T-helper 2 cell treated with Interferon-gamma antibody and Interleukin-4, amounts not matched to agents 100 ng/mL and 5 ng/mL, for 36 hours (primary cell): ENCODE data around the gene ZFY. TPM values are rescaled to one million over a fixed set of nuclear protein-coding genes. Genes with fewer than 3 reads are reported as not detected.

Experiments used
- intact Hi-C: fragments of 100-400 bp; cut with micrococcal nuclease; formaldehyde crosslinking; loops from one replicate; pipeline ENCODE4 v1.15.1; 2023
- total RNA-seq: library from RNA; stranded (reverse); gene quantifications from 2 replicates; pipeline ENCODE4 v1.2.3, GENCODE V29; 2022

The ZFY gene
- total RNA-seq: 20.2 and 23.8 TPM in 2 replicates

- intact Hi-C loops: loop anchor here (1.0 to 2.0 kb wide), 3 partner anchors 22 to 76 kb away; no protein-coding TSS in a partner anchor
These were observed at the start of gene ZFY for GRCh38 chrY:2934861-2935715. ZFY (plus strand) TSS chrY:2935381; CDS start chrY:2953937, 18,556 bp downstream.

GRCh38 chrY:2885880-2886279 is 49.3 kb upstream of the ZFY start:
- intact Hi-C loops: no loop called here

- intact Hi-C loops: loop anchor here (1.0 kb wide), 1 partner anchor 48 kb away; the partner anchor contains the start of gene ZFY
These were observed 47.8 kb upstream of the ZFY start for GRCh38 chrY:2887386-2887785.

GRCh38 chrY:2887955-2888354 is 47.2 kb upstream of the ZFY start:
- intact Hi-C loops: loop anchor here (1.0 kb wide), 1 partner anchor 47 kb away; the partner anchor contains the start of gene ZFY

GRCh38 chrY:2893471-2893870 is 41.7 kb upstream of the ZFY start:
- intact Hi-C loops: no loop called here

GRCh38 chrY:2896050-2896449 is 39.1 kb upstream of the ZFY start:
- intact Hi-C loops: no loop called here

DNA sequence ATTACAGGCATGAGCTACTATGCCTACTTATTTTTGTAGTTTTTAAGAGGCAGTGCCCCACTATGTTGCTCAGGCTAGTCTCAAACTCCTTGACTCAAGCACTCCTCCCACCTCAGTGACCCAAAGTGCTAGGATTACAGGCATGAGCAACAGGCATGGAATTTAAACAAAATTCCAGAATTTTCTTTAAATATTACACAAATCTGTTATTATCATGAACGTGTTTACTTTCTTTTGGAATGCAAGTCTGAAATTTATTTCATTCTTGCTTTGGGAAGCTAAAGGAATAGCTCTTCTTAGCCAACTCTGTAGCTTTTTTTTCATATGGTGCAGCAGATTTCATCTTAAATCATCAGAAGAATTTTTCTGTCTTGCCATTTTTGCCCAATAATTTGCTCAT is 27.8 kb upstream of the ZFY start:
- intact Hi-C loops: no loop called here

DNA sequence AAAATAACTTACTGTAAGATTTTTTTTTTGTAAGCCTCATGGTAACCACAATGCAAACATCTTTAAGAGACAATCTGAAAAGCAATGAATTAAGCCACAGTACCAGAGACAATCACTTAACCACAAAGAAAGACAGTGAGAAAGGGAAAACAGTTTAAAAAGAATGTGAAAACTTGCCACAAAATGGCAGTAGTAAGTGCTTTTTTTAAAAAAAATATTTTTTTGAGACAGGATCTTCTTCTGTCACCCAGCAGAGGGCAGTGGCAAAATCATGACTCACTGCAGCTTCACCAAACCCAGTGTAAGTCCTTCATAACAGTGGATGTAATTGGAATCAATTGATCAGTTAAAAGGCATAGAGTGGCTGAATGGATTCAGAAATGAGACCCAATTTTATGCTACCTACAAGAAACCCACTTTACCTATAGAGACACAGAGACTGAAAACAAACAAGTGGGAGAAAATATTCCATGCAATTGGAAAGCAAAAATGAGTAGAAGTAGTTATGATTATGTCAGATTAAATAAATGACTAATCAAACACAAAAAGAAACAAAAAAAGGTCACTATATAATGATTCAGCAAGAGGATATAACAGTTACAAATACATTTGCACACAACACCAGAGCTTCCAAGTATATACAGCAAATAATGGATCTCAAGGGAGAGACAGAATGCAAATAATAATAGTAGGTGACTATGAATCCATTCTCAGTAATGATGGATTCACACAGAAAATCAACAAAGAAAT is 21.9 kb upstream of the ZFY start:
- intact Hi-C loops: loop anchor here (2.0 kb wide), 1 partner anchor 22 kb away; the partner anchor contains the start of gene ZFY

GRCh38 chrY:2934078-2934477 is 1.1 kb upstream of the ZFY start:
- intact Hi-C loops: loop anchor here (2.0 kb wide), 2 partner anchors 21 to 75 kb away; no protein-coding TSS in a partner anchor

GRCh38 chrY:2935716-2936435 is 695 bp downstream of the ZFY start:
- intact Hi-C loops: loop anchor here (1.0 to 2.0 kb wide), 5 partner anchors 23 to 95 kb away; partner anchors contain the start of gene RPS4Y1

DNA sequence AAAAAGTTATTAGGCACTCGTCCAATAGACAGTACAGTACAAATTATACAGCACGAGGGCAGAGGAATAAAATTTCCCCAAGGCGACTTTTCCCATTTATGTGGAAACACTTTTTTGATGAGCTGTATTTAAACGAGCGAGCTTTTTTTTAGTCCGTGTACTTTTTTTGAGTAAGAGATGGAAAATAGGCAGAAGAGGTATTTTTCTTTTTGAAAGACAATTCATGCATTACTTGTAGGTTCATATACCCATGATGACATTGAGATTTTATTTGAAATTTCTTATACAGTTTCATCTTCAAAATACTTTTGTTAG is 1.2 kb downstream of the ZFY start:
- intact Hi-C loops: loop anchor here (1.0 kb wide), 2 partner anchors 67 to 95 kb away; partner anchors contain the start of gene RPS4Y1

DNA sequence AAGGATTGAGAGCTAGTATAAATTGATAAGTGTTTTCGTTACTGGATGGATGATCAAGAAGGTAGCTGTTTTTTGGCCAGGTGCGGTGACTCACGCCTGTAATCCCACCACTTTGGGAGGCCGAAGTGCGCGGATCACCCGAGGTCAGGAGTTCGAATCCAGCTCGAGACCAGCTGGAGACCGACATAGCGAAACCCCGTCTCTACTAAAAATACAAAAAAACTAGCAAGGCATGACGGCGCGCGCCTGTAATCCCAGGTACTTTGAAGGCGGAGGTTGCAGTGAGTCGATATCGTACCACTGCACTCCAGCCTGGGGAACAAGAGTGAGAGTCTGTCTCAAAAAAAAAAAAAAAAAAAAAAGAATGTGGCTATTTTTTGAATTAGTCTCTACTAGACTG is 2.0 kb downstream of the ZFY start:
- intact Hi-C loops: no loop called here

DNA sequence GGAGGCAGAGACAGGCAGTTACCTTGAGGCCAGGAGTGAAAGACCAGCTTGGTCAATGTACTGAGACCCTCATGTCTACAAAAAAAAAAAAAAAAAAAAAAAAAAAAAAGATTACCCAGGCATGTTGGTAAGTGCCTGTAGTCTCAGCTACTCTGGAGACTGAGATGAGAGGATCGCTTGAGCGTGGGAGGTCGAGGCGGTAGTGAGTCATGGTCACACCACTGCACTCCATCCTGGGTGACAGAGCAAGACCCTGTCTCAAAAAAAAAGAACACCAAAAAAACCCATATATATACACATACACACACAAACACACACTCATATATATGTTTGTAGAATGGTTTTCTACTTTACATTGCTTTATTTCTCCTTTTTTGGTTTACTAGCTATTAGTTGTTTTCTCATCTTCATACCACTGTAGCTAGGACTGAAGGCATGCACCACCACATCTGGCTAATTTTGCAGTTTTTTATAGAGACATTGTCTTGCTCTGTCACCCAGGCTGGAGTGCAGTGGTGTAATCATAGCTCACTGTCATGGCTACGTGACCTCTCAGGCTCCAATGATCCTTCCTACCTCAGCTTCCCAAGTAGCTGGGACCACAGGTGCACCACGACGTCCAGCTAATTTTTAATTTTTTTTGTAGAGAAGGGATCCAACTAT is 14.5 kb downstream of the ZFY start:
- intact Hi-C loops: no loop called here

DNA sequence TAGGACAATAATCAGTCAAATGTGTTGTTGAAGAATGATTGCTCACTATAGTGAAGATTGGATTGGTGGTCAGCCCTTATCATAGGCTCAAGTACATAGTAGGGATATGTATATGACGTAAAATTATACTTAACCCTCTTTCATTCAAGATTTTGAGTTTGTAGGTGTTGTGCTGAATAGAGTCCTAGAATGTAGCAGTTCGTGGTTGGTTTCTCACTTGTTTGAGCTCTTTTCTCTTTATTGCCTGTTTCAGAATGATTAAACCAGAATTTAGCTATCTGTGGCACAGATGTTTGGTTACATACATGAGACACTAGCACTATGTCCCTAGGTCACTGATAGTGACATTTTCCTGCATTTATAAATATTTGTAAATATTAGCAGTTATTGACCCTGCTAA is 15.5 kb downstream of the ZFY start:
- intact Hi-C loops: no loop called here

- intact Hi-C loops: no loop called here
These were observed 17.7 kb downstream of the ZFY start for GRCh38 chrY:2952912-2953311.

GRCh38 chrY:2954735-2955134 is 19.6 kb downstream of the ZFY start:
- intact Hi-C loops: no loop called here

GRCh38 chrY:2955561-2955960 is 20.4 kb downstream of the ZFY start:
- intact Hi-C loops: no loop called here

DNA sequence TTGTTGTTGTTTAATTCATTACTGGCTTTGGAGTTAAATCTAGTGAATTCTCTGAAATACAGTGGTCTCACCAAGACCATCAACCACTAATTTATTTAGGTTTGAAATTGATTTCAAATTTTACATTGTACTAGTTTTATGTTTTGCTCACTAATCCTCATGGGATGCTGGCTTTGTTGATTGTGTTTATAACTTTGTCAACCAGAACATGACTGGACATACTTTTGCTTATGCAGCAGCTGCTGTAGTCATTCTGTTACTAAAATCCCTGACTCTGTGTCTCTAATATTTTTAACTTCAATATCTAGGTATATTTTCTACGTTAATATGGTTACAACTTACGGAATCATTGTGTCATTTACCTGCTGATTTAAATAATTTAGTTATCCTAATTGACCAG is 26.9 kb downstream of the ZFY start:
- intact Hi-C loops: no loop called here

DNA sequence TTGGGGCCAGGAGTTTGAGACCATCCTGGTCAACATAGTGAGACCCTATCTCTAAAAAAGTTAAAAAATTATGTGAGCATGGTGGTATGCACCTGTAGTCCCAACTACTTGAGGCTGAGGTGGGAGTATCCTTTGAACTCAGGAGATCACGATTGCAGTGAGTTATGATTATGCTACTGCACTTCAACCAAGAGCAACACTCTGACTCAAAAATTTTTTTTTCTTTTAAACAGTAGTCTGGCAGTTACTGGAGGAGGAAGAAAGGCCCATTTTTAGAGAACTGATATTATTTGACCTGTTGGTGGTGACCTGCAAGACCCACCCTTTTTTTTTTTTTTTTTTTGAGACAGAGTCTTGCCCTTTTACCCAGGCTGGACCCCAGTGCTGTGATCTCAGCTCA is 29.6 kb downstream of the ZFY start:
- intact Hi-C loops: loop anchor here (5.0 kb wide), 1 partner anchor 37 kb away; no protein-coding TSS in a partner anchor

DNA sequence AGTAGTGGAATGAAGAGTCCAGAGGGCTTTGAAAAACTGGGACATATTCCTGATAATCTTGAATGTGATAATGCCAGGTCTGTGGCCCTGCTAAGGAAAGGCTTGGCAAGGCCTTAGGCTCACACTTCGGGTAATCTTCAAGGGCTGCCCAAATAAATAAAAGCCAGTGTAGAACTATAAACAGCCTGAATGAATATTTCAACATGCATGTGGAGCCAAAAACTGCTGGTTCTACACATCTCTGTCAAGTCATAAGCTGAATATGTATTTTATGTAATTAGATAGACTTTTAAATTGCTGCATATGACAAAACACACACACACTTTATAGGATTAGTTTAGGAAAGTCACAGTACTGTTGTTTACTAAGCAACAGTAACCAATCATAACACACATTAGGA is 30.4 kb downstream of the ZFY start:
- intact Hi-C loops: loop anchor here (5.0 kb wide), 1 partner anchor 37 kb away; no protein-coding TSS in a partner anchor

DNA sequence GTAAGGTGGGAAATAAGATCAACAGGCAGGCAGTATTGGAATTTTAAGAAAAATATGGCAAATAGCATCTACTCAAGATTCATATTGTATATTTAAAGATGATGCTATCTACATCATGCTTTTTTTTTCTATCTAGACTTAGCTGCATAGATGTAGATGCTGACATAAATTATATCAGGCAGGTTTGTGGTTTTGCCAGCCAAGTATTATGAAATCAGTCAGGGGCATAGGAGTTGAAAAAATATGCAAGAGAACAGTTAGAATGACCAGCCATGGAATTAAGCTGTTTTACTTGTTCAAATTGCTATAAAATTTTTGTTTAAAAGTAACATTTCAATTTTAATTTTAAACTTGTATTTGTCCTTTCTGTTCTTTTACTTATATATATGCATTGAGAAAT is 34.4 kb downstream of the ZFY start:
- intact Hi-C loops: loop anchor here (5.0 kb wide), 1 partner anchor 33 kb away; no protein-coding TSS in a partner anchor
